Liver (tissue), 9 donors: ENCODE results near the gene GALE. TPM values are rescaled to one million over a fixed set of nuclear protein-coding genes. Genes with fewer than 3 reads are reported as not detected.
A peak's percentile ranks its signal among the peaks of the same experiment; 100 is the strongest.

Experiments used
- DNase-seq: peaks from one replicate; pipeline ENCODE4 v3.0.0-alpha.2; 2017; ENCODE audit warnings: low spot score
- H3K27ac ChIP-seq, 2 donors: one replicate each; pipeline ENCODE4 v1.7.0; 2013; ENCODE audit warnings: inconsistent platforms in 2 of 2, low read length in 2 of 2, control low read depth in 1 of 2, low read depth in 1 of 2, mild to moderate bottlenecking in 1 of 2
- H3K27me3 ChIP-seq, 4 donors: one replicate each; pipeline versions ENCODE4 v1.6.1 to v1.7.0; 2013; ENCODE audit warnings: low read length in 3 of 4, inconsistent platforms in 1 of 4, mild to moderate bottlenecking in 1 of 4, moderate library complexity in 1 of 4; ENCODE audit not compliant: control insufficient read depth in 4 of 4, insufficient read depth in 4 of 4
- H3K36me3 ChIP-seq, 4 donors: one replicate each; pipeline versions ENCODE4 v1.6.1 to v1.7.0; 2013; ENCODE audit warnings: low read length in 3 of 4, mild to moderate bottlenecking in 3 of 4, low read depth in 1 of 4, moderate library complexity in 1 of 4; ENCODE audit not compliant: control insufficient read depth in 4 of 4, insufficient read depth in 3 of 4
- H3K4me1 ChIP-seq, 4 donors: one replicate each; pipeline versions ENCODE4 v1.6.1 to v1.7.0; 2013; ENCODE audit warnings: low read length in 3 of 4, mild to moderate bottlenecking in 3 of 4, moderate library complexity in 1 of 4; ENCODE audit not compliant: control insufficient read depth in 4 of 4, insufficient read depth in 4 of 4
- H3K4me3 ChIP-seq, 3 donors: one replicate each; pipeline versions ENCODE4 v1.6.1 to v1.7.0; 2013; ENCODE audit warnings: low read length in 3 of 3, control low read depth in 1 of 3, low read depth in 1 of 3, mild to moderate bottlenecking in 1 of 3
- H3K9ac ChIP-seq, 2 donors: one replicate each; pipeline ENCODE4 v1.7.0; 2013; ENCODE audit warnings: low read length in 2 of 2, mild to moderate bottlenecking in 2 of 2, moderate library complexity in 2 of 2, control low read depth in 1 of 2, low read depth in 1 of 2
- H3K9me3 ChIP-seq, 4 donors: one replicate each; pipeline versions ENCODE4 v1.6.1 to v1.7.0; 2013; ENCODE audit warnings: low read length in 3 of 4; ENCODE audit not compliant: control insufficient read depth in 4 of 4
- FOXA2 ChIP-seq: IDR thresholded peaks from 2 replicates; pipeline ENCODE4 v1.6.1; 2016; ENCODE audit warnings: antibody characterized with exemption
- HNF4A ChIP-seq, 2 donors: conservative IDR thresholded peaks; 2 replicates each; pipeline ENCODE4 v1.6.1; 2016; ENCODE audit warnings: antibody characterized with exemption in 2 of 2, mild to moderate bottlenecking in 2 of 2
- RAD21 ChIP-seq, 2 donors: IDR thresholded peaks; 2 replicates each; pipeline ENCODE4 v1.6.1; 2016; ENCODE audit warnings: antibody characterized with exemption in 2 of 2, mild to moderate bottlenecking in 2 of 2
- TAF1 ChIP-seq: conservative IDR thresholded peaks from 2 replicates; pipeline ENCODE4 v1.6.1; 2016; ENCODE audit warnings: antibody characterized with exemption, mild to moderate bottlenecking
- WGBS: extraction: QIAGEN DNeasy Blood & Tissue Kit; methylation state at CpG from one replicate; pipeline ENCODE4 v1.1.7; 2013; 5-methylcytosine and 5-hydroxymethylcytosine counted together
- polyA plus RNA-seq, 2 donors: library from polyadenylated mRNA; stranded (reverse) in 1 of 2; unstranded in 1 of 2; fragments of 200-250 nt in 1 of 2; fragments of >200 nt in 1 of 2; fragmentation: Nextera tagmentation in 1 of 2; extraction: Ambion mirVana in 1 of 2; gene quantifications; one replicate each; pipeline versions ENCODE4 v1.2.1 to v1.2.3, GENCODE V29; 2013 to 2015
- total RNA-seq, 2 donors: library from RNA; depleted of rRNA; stranded (reverse); fragments of >200 nt; gene quantifications; one replicate each; pipeline ENCODE4 v1.2.3, GENCODE V29; 2014
- TF ChIP-seq, protein P1 (sequence below): IDR thresholded peaks from 2 replicates; pipeline ENCODE4 v1.6.1; 2016; ENCODE audit warnings: antibody characterized with exemption, mild to moderate bottlenecking
- TF ChIP-seq, protein P2 (sequence below): IDR thresholded peaks from 2 replicates; pipeline ENCODE4 v1.6.1; 2016; ENCODE audit warnings: antibody characterized with exemption
- TF ChIP-seq, protein P3 (sequence below): IDR thresholded peaks from 2 replicates; pipeline ENCODE4 v1.6.1; 2016; ENCODE audit warnings: antibody characterized with exemption
- TF ChIP-seq, protein P4 (sequence below): fragments of 150-350 bp; IDR thresholded peaks from 2 replicates; pipeline ENCODE4 v1.5.1; 2017; ENCODE audit warnings: improper control_type of control experiment, low read depth, low read length; ENCODE audit not compliant: missing input control
- donor health status: healthy.
- donor health status: healthy.
- donor health status: healthy.
- donor health status: healthy.
- donor health status: healthy.

The GALE gene
- total and polyA plus RNA-seq, 4 donors = 22.9 to 43.4 (median 38.7) TPM

DNA sequence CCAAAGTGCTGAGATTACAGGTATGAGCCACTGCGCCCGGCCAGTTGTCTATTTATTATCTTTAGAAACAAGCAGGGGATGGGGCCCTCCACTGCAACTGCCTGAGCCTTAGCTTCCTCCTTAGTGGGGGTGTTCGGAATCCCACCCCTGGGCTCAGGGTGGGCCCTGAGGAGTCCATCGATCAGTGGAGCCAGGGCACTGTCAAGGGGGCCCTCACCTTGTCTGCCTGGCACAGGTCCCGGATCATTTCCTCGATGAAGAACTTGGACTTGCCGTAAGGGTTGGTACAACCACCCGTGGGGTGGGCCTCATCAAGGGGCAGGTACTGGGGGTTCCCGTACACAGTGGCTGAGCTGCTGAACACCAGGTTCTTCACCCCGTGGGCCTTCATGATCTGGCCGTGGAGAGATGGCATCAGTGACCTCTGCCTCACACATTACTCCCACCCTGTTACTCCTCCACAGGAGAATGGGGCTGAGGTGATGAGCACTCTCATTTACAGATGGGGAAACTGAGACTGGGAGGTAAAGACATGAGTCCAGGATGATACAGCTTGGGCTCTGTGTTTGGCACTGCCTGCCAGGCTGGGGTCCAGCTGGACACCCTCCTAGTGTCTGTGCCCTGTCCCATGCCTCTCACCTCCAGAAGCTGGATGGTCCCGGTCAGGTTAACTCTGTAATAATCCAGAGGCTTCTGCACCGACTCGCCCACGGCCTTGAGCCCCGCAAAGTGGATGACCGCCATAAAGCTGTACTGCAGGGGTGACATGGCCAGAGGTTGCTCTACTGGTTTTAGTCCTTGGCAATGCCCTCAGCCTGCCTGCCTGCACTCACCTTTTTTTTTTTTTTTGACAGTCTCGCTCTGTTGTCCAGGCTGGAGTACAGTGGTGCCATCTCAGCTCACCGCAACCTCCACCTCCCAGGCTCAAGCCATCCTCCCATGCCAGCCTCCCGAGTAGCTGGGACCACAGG lies 2.8 kb downstream of the GALE start (continued):
- TF ChIP-seq, protein P1, sequence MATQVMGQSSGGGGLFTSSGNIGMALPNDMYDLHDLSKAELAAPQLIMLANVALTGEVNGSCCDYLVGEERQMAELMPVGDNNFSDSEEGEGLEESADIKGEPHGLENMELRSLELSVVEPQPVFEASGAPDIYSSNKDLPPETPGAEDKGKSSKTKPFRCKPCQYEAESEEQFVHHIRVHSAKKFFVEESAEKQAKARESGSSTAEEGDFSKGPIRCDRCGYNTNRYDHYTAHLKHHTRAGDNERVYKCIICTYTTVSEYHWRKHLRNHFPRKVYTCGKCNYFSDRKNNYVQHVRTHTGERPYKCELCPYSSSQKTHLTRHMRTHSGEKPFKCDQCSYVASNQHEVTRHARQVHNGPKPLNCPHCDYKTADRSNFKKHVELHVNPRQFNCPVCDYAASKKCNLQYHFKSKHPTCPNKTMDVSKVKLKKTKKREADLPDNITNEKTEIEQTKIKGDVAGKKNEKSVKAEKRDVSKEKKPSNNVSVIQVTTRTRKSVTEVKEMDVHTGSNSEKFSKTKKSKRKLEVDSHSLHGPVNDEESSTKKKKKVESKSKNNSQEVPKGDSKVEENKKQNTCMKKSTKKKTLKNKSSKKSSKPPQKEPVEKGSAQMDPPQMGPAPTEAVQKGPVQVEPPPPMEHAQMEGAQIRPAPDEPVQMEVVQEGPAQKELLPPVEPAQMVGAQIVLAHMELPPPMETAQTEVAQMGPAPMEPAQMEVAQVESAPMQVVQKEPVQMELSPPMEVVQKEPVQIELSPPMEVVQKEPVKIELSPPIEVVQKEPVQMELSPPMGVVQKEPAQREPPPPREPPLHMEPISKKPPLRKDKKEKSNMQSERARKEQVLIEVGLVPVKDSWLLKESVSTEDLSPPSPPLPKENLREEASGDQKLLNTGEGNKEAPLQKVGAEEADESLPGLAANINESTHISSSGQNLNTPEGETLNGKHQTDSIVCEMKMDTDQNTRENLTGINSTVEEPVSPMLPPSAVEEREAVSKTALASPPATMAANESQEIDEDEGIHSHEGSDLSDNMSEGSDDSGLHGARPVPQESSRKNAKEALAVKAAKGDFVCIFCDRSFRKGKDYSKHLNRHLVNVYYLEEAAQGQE = no peak
- TF ChIP-seq TAF1 = no peak
- TF ChIP-seq, protein P2, sequence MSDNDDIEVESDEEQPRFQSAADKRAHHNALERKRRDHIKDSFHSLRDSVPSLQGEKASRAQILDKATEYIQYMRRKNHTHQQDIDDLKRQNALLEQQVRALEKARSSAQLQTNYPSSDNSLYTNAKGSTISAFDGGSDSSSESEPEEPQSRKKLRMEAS = no peak

DNA sequence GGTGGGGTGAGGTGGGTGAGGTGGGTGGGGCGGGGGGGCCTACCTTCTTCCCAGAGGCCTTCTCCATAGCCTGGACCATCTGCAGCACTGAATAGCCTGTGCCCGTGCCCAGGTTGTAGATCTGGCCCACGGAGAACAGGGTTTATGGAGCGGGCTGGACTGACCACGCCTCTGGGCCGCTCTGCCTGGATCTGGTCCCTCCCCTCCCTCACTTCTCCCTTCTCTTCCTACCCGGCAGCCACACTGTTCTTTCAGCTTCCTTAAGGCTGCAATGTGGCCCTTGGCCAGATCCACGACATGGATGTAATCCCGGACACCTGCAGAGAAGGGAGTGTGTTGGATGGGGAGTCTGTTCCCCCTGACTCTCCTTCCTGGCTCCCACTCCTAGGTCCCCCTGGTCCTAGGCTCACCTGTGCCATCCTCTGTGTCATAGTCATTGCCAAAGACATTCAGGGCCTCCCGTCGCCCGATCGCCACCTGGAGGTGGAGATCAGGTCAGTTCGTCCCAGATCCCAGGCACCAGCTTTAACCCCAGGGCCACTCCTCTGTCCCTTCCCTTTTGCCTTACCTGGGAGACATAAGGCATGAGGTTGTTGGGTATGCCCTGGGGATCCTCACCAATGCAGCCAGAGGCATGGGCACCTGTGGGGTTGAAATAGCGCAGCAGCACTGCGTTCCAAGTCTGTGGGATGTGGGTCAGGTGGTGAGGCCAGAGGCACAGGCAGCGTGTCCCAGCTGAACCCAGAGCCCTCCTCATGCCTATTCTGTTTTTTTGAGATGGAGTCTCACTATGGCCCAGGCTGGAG lies 3.9 kb downstream of the GALE start:
- WGBS = 59% methylated on average over 17 of the region's 17 CpGs
- Histone ChIP-seq H3K36me3 (peaks cover 2 to 20% (median 9%) of the 10 kb centered on the region in 4 donors), H3K9ac (no peak overlapping the region), H3K4me3 (no peak overlapping the region), H3K4me1 (peaks cover 25 to 55% (median 46%) of the 10 kb centered on the region in 4 donors), H3K9me3 (no peaks in the 10 kb centered on the region), H3K27ac (no peak overlapping the region), H3K27me3 (no peaks in the 10 kb centered on the region)
- no peak for DNase-seq
- TF ChIP-seq TAF1 (no peak), HNF4A (conservative IDR thresholded peaks at IDR 0.05) (no peak), RAD21 (IDR thresholded peaks at IDR 0.05) (peak; percentile 55 to 59), FOXA2 (no peak)
- TF ChIP-seq, protein P3, sequence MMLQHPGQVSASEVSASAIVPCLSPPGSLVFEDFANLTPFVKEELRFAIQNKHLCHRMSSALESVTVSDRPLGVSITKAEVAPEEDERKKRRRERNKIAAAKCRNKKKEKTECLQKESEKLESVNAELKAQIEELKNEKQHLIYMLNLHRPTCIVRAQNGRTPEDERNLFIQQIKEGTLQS = no peak
- TF ChIP-seq, protein P2 = no peak
- TF ChIP-seq, protein P4, sequence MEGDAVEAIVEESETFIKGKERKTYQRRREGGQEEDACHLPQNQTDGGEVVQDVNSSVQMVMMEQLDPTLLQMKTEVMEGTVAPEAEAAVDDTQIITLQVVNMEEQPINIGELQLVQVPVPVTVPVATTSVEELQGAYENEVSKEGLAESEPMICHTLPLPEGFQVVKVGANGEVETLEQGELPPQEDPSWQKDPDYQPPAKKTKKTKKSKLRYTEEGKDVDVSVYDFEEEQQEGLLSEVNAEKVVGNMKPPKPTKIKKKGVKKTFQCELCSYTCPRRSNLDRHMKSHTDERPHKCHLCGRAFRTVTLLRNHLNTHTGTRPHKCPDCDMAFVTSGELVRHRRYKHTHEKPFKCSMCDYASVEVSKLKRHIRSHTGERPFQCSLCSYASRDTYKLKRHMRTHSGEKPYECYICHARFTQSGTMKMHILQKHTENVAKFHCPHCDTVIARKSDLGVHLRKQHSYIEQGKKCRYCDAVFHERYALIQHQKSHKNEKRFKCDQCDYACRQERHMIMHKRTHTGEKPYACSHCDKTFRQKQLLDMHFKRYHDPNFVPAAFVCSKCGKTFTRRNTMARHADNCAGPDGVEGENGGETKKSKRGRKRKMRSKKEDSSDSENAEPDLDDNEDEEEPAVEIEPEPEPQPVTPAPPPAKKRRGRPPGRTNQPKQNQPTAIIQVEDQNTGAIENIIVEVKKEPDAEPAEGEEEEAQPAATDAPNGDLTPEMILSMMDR = peak; percentile 17
